Measurements from ENCODE around the gene PHOSPHO1.

- TF ChIP-seq POLR2A (IDR thresholded peaks at IDR 0.05; ENCODE audit: low read depth, low read length) (no peak), TAF1 (IDR thresholded peaks at IDR 0.05; ENCODE audit: borderline replicate concordance, low read depth, low read length) (no peak)
Observed at GRCh38 chr17:49241040-49241439, 10.5 kb upstream of the PHOSPHO1 start.
